Astrocyte of the cerebellum (primary cell): ENCODE results near the gene KCNMA1.

ENCODE experiments used
- DNase-seq: peaks from one replicate; pipeline ENCODE4 v3.0.0-alpha.2; 2011; ENCODE audit warnings: low read depth
- H3K4me3 ChIP-seq: 2 replicates; pipeline ENCODE4 v1.5.1; 2011; ENCODE audit warnings: mild to moderate bottlenecking, low read depth, low read length, moderate library complexity
- CTCF ChIP-seq: IDR thresholded peaks from 2 replicates; pipeline ENCODE4 v1.5.1; 2012; ENCODE audit warnings: low read length, low read depth, moderate library complexity, mild to moderate bottlenecking; ENCODE audit errors: missing control alignments
- in situ Hi-C: cut with HindIII; loops from 2 replicates; pipeline ENCODE4 v1.10.0; 2017; ENCODE audit warnings: low sequenced_read_pairs

The KCNMA1 gene

GRCh38 chr10:77189520-77189919, 448.1 kb downstream of the KCNMA1 start:
- no peak for DNase-seq
- in situ Hi-C loops = no loop called here
- TF ChIP-seq CTCF = no peak
- H3K4me3 ChIP-seq = no peak overlapping the region

- in situ Hi-C loops = no loop called here
- DNase-seq = no peak
- H3K4me3 ChIP-seq = no peak overlapping the region
- TF ChIP-seq CTCF = no peak
Observed at GRCh38 chr10:77189075-77189474, 448.5 kb downstream of the KCNMA1 start.

GRCh38 chr10:77188521-77188920, 449.1 kb downstream of the KCNMA1 start:
- H3K4me3 ChIP-seq = no peak overlapping the region
- no peak for DNase-seq
- TF ChIP-seq CTCF = no peak
- in situ Hi-C loops = no loop called here

DNA sequence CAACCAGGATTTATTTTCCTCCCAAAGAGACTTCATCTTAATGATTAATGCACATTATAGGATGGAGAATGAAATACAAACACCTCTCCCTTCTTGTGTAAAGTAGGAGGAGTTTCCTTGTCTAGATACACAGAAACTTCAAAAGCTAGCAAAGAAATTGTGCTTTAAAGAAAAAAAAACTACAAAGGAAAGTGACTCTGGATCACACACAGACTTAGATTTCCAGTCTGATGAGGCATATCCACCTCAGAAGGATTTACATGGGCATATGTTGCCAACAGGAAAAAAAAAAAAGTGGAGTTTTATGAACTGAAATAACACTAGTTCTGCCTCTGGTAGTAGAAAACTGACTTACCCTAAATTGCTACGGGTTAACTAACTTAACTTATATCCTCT, 449.6 kb downstream of the KCNMA1 start:
- no peak overlapping the region for H3K4me3 ChIP-seq
- in situ Hi-C loops = no loop called here

GRCh38 chr10:77187376-77187999, 450.1 kb downstream of the KCNMA1 start:
- TF ChIP-seq CTCF = no peak
- in situ Hi-C loops = no loop called here
- H3K4me3 ChIP-seq = no peak overlapping the region
- DNase-seq = no peak

More for the DNA sequence above, 449.6 kb downstream of the KCNMA1 start:
- no peak for TF ChIP-seq CTCF
- DNase-seq = no peak

- TF ChIP-seq CTCF = no peak
- no peak for DNase-seq
- in situ Hi-C loops = no loop called here
- H3K4me3 ChIP-seq = no peak overlapping the region
Observed at GRCh38 chr10:77186936-77187335, 450.7 kb downstream of the KCNMA1 start.
